CD4-positive, alpha-beta T cell treated with Interleukin-17A for 1 hour (primary cell): ENCODE data around the gene DMWD.

Experiments
- DNase-seq: peaks from one replicate; pipeline ENCODE4 v3.0.0-alpha.2; 2020

Gene DMWD, protein sequence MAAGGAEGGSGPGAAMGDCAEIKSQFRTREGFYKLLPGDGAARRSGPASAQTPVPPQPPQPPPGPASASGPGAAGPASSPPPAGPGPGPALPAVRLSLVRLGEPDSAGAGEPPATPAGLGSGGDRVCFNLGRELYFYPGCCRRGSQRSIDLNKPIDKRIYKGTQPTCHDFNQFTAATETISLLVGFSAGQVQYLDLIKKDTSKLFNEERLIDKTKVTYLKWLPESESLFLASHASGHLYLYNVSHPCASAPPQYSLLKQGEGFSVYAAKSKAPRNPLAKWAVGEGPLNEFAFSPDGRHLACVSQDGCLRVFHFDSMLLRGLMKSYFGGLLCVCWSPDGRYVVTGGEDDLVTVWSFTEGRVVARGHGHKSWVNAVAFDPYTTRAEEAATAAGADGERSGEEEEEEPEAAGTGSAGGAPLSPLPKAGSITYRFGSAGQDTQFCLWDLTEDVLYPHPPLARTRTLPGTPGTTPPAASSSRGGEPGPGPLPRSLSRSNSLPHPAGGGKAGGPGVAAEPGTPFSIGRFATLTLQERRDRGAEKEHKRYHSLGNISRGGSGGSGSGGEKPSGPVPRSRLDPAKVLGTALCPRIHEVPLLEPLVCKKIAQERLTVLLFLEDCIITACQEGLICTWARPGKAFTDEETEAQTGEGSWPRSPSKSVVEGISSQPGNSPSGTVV

DNA sequence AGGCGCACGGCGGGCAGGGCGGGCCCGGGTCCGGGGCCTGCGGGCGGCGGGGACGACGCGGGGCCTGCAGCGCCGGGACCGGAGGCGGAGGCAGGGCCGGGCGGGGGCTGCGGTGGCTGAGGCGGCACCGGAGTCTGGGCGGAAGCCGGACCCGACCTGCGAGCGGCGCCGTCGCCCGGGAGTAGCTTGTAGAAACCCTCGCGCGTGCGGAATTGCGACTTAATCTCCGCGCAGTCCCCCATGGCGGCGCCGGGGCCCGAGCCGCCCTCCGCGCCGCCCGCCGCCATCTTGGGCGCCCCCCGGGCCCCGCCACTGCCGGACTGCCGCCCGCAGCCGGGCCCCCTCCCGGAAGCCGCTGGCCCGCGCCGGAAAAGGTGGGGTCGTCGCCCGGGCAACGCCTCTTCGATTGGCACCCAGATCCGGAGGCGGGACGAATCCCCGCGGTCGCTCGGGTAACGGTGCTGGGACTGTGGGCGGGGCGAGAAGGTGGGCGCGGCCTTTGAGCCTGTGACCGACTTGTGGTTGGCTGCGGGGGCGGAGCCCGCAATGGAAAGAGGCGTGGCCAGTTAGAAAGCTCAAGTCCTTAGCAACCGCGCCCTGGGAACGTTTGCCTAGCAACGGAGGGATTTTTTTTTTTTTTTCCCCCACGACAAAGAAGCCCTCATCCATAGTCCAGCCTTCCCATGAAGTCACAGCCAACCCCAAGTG lies at the start of gene DMWD:
Gene DMWD (minus strand): TSS at position 376 of the 708 bp plus-strand sequence. CDS start 89 bp downstream, at position 287.
- peak; percentile 99 for DNase-seq

DNA sequence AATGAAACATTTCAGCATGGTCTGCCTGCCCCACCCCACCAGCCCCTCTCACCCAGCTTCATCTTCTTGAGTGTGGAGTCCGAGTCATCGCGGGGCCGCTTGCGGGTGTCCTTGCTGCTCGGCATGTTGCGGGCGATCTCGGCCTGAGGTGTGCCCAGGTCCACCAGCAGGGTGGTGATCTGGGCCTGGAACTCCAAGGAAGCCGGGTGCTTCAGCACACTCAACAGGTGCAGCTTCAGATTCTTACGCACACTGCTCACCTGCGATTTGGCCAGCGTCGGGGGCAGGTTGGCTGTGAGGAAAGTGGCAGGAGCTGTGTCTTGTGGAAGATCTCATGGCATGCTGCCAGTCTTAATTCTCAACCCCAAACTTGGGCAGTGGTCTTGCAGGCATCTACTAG lies 49.6 kb upstream of the DMWD start:
- DNase-seq = no peak

DNA sequence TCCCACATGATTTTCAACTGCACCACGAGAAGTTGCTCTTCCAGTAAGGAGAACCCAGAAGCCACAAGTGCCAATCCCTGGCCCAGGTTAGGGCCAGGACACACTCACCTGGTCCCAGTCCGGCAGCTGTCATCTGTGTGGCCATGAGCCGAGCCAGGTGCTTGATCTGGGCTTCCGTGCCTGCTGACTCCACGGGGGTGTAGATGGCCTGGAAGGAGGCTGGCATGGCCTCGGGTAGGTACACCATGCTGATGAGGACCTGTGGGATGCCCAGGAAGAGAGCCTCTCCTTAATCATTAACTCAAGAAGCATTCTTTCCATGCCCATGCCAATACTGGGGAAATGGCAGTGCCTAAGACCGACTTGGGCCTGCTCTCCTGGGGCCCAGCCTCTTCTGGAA lies 42.3 kb upstream of the DMWD start:
- DNase-seq = no peak

DNA sequence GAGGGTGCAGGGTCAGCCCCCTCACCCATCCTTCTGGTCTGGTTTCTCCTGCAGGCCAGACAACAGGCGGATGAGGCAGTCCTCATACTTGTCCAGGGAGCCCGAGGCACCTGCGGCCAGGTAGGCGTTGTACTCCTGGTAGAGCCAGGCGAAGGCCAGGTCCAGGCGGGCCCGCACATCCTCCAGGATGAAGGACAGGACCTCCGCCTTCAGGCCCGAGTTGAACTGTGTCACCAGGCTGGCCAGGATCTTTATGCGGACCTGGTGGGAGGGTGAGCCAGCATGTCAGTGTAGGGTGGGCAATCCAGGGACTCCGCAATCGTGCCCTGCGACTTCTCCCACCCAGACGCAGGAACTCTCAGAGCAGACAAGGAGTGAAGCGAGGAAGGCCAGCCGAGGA lies 36.3 kb upstream of the DMWD start:
- no peak for DNase-seq

DNA sequence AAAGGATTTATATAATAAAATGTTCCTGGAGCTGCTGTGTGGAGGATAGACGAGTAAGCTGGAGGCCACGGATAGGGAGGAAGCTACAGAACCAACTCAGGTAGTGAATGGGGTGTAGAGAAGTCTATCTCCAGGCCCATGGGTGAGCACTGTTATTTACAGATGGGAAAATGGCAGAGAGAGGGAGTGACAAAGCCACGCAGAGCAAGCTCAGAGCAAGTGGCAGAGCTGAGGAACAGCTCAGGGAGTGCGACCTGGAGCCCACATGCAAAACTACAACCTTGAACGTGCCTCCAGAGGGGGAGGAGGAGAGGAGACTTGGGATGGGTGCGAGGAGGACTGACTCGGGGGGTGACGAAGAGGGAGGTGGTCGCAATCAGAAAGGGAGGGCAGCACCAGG lies 35.9 kb upstream of the DMWD start:
- no peak for DNase-seq

DNA sequence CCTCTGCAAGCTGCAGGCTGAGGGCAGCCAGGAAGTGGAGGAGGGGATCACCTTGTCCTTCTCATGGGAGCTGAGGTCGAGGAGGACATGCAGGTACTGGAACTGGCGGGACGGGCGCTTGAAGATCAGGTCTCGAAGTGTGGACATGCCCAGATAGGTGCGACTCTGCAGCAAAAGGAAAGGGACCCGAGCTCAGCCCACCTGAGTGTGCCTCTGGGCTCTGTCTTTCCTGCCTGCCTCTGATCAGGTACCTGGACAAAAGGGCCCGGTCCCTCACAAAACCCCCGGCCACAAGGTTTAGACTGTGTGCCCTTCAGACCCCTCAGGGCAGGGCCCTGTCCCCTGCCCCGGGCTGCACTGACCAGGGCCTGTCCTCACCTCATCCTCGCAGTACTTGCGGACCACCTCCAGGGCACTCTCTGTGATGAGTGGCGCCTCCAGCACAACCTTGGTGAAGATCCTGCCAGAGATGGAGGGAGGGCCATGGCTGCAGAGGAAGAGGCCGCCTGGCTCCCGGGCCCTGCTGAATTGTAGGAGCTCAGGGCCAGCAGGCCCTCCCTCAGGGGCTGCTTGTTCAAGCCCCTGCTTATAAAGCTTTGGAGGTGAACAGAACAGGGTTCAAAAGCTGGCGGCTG lies 34.9 kb upstream of the DMWD start:
- DNase-seq = no peak

DNA sequence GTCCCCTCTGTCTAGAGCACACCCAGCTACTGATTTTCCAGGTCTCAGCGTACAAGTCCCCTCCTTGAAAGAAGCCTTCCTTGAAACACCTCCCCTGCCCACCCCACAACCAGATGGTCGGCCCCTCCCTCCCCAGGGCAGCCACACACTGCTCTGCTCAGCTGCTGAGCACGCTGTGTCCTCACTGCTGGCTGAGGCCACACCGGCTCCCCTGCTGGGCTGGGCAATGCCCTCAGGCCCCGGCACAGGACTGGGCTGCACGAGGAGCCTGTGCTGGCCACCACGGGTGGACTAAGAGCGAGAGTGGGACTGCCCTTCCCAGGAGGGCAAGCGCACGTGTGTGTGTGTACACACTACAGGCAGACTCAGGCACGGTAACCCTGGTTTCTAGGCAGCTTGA lies 34.3 kb upstream of the DMWD start:
- no peak for DNase-seq

DNA sequence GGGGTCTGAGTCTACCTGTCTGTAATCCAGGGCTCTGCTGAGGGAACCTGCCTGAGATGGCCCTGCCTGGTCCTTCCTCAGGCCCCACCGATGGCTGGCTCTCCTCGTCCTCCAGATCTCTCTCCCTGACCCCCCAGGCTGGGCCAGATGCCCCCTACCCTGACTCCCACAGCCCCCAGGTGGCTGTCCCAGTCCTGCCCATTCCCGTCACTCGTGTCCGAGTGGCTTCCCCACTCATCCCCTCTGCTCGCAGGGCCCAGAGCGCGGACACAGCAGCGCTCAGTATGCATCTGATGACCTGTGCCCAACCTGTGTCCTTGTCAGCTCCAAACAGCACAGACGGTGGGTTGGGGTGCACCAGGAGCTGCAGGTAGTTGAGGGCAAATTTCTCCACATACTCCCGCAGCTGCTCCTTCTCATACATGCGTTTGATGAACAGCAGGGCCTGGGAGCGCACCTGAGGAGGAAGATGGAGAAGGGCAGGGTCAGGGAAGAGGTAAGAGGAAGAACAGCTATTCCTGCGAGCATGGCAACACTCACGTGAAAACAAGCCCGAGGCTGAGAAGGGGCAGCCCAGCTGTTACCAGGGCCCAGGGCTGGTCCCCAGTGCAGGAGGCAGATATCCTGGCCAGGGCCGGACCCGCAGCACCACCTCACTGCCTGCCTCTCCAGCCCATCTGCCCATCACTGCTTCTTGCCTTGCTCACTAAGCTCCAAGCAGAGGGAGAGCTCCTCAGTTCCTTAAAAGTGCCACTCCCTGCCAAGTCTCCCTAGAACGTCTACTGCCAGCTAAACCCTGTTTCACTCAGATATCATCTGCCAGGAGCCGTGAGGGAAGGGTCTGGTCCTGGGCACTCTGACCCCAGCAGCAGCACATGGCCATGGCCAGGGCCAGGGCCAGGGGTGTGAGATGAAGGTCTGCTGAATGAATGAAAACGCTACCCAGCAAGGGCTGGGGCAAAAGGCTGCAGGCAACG lies 33.6 kb upstream of the DMWD start:
- DNase-seq = no peak

DNA sequence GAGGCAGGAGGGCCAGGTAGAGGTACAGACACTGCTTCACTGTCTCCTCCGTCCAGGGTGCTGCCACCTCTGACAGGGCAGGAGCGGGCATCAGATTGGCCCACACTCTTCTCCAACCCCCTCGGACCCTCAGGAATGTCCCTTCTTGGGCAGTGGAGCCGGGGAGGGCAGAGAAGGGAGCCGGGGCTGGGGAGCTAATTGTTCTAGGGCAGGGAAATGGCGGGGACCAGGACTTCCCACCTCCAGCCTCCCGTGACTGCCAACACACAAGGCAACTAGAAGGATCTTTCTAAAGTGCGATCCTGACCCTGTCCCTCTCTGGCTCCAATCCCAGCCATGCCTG lies 32.6 kb upstream of the DMWD start:
- no peak for DNase-seq

DNA sequence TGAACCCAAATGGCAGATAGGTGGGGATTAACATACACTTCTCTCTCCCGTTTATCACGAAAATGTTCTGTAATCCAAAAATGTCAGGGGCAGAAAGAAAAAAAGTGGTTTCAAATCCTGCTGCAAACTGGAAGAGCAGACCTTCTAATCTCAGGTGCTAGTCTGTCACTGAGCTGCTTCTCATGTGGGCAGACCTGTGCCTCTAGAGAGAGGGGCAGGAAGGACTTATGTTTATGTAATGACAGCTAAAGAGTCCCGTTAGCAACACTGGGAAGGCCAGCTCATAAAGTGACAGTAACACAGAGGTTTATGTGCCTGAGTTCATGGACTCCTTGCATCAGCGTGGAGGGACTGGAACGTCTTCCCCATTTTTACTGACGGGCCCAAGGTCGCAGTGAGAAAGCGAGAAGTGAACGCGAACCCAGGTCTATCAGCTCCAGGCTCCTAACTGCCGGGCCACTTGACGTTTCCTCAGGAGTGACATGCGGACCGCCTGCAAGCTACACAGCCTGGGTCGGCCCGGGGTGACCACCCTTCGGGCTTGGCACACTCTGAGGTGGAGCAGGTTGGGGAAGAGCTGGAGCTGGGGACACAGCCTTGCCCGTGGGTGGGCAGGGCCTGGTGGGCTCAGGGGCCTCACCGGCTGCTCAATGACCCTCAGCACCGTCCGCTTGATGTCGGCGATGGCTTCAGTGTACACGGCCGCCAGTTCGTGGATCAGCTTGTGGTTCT lies 32.1 kb upstream of the DMWD start:
- no peak for DNase-seq

DNA sequence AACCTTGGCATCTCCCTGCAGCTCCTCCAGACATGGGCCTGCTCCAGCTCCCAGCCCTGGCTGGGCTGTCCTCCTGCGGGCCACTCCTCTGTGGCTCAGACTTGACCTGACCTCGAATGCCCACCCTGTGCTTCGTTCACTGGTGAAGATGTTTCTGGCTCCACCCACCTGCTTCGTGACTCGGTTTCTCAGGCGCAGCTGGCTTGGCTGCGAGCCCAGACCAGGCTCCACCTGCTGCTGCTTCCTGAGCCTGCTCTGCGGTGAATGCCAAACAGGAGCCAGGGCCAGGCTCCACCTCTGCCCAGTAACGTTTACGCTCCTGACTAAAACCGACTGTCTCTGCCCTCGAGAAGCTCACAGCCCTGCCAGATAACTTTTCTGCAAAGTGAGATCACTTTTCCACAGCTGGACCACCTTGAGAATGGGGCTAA lies 31.4 kb upstream of the DMWD start:
- no peak for DNase-seq

DNA sequence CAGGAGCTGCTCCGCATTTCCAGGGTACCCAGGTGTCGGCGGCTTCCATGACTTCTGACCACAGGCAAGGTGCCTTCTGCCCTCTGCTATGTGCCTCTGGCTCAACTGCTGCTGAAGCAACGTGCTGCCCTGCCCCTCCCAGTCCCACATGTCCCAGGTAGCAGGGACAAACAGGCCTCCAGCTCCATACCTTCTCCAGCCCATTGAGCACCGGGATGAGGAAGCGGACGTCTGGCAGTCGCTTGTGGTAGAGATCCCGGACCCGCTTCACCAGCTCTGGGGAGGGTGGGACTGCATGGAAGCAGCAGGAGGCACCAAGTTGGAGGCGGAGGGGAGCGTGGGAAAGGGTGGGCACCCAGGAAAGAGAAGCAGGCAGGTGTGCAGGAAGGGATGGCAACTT lies 30.5 kb upstream of the DMWD start:
- no peak for DNase-seq

DNA sequence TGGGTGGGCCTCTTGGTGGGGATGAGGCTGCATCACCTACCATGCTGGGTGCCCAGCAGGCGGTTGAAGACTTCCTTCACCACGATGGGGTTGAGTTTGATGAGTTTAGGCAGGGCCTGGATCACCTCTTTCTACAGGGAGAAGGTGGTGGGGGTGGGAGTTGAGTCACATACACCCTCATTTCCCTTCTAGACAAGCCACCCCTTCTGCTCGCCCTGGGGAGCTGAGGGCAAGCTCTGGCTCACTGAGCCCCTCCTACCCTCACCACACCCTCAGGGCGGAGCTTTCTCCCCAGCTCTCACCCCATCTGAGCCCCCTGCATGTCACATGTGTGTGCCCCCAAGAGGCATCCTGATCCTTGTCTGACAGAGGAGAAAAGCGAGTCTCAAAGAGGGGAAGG lies 30.1 kb upstream of the DMWD start:
- no peak for DNase-seq

DNA sequence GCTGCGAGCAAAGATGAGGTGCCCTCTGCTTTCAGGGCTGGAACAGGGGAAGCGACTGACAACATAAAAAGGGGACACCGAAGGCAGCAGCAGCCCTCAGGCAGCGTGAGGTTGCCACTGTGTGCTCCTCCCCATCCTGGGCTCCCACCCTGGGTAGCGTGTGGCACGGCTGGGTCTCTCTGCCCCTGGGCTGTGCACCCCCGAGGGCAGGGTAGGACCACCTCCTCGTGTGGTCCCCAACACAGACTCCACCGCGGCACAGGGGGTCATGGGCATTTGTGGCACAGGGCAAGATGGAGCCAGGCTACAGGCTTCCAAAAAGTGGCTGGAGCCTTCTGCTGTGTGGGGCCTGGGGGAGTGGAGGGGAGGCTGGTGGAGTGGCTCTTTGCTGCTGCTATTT lies 28.9 kb upstream of the DMWD start:
- no peak for DNase-seq

DNA sequence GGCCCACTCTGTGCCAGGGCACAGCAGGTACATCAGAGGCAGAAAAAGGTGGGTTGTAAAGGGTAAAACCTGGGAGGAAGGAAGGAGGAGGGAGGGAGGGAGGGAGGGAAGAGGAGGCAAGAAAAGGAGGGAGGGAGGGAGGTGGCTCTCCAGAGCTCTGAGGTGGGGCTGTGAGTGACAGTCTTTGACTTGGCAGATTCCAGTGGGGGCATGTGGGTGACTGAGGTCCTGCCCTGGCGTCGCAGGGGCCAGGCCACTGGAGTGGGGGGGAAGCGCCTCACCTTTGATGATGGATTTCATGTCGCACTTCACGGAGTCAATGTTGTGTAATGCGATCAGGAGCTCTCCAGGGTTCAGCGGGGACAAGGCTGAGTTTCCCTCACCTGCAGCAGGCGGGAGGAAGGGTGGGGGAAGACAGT lies 28.5 kb upstream of the DMWD start:
- no peak for DNase-seq

DNA sequence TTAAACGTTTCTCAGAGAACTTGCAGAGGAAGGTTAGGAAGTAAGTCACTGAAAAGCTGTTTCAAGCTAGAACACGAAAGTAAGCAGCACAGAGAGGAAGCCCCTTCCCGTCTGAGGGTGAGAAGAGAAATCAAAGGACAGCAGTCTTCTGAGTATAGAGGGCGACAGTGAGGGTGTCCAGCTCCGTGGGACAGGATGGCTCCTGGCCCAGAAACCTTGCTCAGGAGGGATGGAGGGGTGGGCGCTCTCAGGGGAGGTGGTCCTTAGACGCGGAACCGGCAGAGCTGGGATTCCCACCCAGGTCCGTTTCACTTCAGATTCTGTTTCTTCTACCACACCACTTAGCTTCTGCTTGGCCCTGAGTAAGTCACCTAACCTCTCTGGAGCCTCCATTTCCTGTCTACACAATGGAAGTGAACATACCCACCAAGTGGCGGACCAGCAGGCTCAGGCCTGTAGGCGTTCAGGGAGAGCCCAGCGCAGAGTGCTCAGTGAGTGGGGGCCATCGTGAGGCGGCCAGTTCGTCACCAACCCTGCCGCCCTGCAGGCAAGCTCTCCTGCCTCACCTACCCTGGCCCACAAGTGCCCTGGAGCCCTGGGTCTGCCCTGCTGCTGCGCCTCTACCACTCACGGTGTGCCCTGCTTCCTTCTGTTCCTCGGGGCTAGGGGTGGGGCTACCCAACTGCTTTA lies 27.9 kb upstream of the DMWD start:
- no peak for DNase-seq

DNA sequence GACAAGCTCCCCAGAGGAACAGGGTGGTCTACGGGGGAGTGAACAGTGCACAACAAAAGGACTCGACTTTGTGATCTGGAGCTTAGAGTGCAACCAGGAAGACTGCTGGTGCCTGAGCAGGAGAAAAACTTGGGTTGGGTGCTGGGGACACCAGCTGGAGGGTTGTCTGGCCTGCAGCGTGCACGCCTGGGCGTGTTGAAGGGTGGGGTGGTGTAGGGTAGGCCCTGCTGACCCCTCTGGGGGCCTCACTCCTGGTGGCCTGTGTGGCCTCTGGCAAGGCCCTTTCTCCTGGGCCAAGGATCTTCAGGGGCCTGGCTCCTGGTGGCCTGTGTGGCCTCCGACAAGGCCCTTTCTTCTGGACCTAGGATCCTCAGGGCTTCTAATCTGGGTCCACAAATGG lies 27.1 kb upstream of the DMWD start:
- DNase-seq = no peak

DNA sequence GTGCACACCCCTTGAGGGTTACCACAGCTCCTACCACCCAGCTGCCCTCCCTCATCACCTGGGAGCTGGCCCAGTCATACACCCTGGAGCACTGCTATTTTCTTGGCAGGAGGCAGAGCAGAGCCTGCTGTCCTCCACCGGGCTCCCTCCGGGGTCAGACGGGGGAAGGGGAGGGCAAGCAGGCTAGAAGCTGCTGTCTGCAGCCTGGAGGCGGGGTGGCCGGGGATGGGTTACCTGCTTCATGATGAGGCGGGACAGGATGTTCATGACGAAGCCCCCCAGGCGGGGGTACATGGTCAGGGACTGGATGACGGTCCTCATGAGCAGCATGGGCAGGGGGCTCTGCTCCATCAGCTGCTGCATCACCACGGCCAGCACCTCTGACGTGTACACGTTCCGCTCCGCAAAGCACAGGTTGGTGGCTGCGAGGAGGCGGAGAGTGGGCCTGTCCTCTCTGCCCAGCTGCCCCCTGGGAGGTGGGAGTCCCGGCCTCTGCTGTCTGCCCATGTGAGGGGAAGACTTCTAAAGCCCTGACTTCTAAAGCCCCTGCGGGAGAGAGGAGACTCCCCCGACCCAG lies 25.2 kb upstream of the DMWD start:
- no peak for DNase-seq

DNA sequence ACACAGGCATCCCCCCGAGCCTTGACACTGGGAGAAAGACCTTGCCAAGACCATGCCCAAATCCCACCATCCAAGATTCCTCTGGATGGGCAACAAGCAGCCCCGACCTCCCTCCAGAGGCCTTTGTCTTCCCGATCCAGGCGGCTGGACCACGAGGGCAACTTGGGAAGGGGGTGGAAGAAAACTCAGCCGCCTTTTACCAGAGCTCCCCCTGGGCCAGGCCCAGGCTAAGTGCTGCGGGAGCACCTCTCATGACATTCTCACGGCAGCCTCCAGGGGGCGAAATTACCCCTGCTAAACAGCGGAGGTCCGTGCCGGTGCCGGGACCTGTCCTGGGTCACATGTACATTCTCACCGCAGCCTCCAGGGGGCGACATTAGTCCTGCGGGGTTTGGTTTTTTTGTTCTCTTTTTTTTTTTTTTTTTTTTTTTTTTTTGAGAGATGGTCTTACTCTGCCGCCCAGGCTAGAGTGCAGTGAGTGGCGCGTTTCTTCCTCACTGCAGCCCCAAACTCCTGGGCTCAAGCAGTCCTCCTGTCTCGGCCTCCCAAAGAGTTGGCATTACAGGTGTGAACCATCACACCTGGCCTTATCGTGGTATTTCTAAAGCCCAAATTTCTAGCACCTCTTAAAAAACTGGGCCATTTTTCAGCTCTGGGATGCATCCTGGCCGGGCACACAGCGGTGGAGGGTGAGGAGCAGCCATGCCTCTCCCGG lies 24.5 kb upstream of the DMWD start:
- DNase-seq = peak; percentile 96
